Neuron (in vitro differentiated cells): Measurements from ENCODE around the gene SRP54.
"Not testable (repeated sequence)": the region's sequence is repeated elsewhere in the genome, so short reads cannot be mapped to it uniquely, and the experiment has no call there.

Source experiments
- H2AFZ ChIP-seq: one replicate; pipeline ENCODE4 v1.6.1; 2013; ENCODE audit warnings: low read depth, mild to moderate bottlenecking, inconsistent platforms, low read length, moderate library complexity
- H3K27me3 ChIP-seq: one replicate; pipeline ENCODE4 v1.6.1; 2013; ENCODE audit warnings: low read length; ENCODE audit not compliant: insufficient read depth
- H3K36me3 ChIP-seq: one replicate; pipeline ENCODE4 v1.6.1; 2013; ENCODE audit warnings: low read length; ENCODE audit not compliant: insufficient read depth
- H3K4me1 ChIP-seq: one replicate; pipeline ENCODE4 v1.6.1; 2013; ENCODE audit warnings: low read length; ENCODE audit not compliant: insufficient read depth
- H3K4me3 ChIP-seq: 2 replicates; pipeline ENCODE4 v1.5.1; 2013; ENCODE audit warnings: mild to moderate bottlenecking, low read length, moderate library complexity
- H3K9me3 ChIP-seq: one replicate; pipeline ENCODE4 v1.6.1; 2013; ENCODE audit warnings: low read length

SRP54 gene

GRCh38 chr14:34993426-34993825 lies 10.6 kb downstream of the SRP54 start:
- Histone ChIP-seq H3K4me1 (no peaks in the 10 kb centered on the region), H3K4me3 (no peak overlapping the region), H3K9me3 (no peaks in the 10 kb centered on the region), H3K36me3 (peaks cover 7% of the 10 kb centered on the region), H2AFZ (no peak overlapping the region), H3K27me3 (no peaks in the 10 kb centered on the region)

DNA sequence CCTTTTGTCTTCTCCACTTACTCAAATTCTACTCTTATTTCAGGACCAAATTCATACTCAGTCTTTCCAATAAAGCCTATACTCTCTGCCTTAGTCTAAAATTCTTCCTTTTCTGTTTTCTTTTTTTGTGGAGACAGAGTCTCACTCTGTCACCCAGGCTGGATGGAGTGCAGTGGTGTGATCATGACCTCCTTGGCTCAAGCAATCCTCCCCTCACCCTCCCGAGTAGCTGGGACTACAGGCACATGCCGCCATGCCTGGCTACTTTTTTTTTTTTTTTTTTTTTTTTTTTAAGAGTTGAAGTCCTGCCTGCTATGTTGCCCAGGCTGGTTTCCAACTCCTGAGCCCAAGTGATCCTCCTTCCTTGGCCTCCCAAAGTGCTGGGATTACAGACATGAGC lies 11.9 kb downstream of the SRP54 start:
- Histone ChIP-seq H3K4me3 (no peak overlapping the region), H3K4me1 (no peaks in the 10 kb centered on the region), H3K27me3 (no peaks in the 10 kb centered on the region), H2AFZ (no peak overlapping the region), H3K36me3 (peaks cover 12% of the 10 kb centered on the region), H3K9me3 (no peaks in the 10 kb centered on the region)

DNA sequence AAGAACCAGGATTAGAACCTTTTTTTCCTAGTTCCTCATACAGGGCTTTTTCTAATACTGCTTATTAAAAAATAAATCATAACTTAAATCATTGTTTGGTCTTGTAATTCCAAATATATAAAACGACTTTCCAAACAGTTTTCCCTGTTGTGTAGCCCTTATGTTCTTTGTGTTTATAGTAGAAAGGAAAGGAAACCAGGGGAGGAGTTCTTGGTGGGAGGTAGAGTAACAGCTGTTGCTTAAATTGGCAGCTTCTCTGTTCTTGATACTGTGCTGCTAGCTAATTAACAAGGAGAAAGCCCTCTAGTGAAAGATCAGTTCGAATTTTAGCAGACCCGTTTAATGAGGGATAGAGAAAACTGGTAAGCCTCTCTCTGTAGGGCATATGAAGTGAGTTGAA lies 15.0 kb downstream of the SRP54 start:
- Histone ChIP-seq H3K36me3 (peaks cover 22% of the 10 kb centered on the region), H3K4me1 (no peaks in the 10 kb centered on the region), H2AFZ (no peak overlapping the region), H3K27me3 (no peaks in the 10 kb centered on the region), H3K4me3 (no peak overlapping the region), H3K9me3 (no peaks in the 10 kb centered on the region)

DNA sequence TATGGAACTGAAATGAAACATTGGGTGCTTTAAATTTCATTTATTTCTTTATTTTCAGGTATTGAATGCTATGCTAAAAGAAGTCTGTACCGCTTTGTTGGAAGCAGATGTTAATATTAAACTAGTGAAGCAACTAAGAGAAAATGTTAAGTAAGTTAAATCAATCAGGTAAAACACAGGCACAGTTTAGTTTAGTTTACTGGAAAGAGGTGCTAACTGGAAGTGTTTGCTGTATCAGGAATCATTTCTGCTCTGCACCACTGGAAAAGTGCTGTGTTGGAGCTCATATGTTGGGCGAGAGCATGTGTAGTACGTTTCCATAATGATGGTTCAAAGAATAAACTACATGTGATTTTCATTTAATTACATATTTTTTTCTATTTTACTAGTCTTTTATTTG lies 16.7 kb downstream of the SRP54 start:
- peaks cover 26% of the 10 kb centered on the region for H3K36me3 ChIP-seq
- H3K4me3 ChIP-seq, result no peak overlapping the region
- H3K9me3 ChIP-seq, result no peaks in the 10 kb centered on the region
- H3K4me1 ChIP-seq, result no peaks in the 10 kb centered on the region
- no peak overlapping the region for H2AFZ ChIP-seq
- H3K27me3 ChIP-seq, result no peaks in the 10 kb centered on the region

DNA sequence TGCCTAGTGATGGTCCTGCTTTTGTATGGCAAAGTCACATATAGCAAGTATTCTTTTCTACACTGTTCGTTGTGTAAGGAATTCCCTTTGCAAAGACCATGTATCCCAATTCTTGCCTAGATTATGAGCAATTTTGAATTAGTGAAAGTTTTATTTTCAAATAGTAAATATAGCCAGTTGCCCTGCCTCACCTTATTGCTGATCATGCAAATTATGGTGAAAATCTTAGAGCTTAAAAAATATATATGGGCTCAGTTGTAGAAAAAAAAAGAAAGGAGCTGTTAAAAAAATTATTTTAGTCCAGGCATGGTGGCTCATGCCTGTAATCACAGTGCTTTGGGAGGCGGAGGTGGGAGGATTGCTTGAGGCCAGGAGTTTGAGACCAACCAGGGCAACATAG lies 18.8 kb downstream of the SRP54 start:
- no peak overlapping the region for H2AFZ ChIP-seq
- no peak overlapping the region for H3K4me3 ChIP-seq
- H3K4me1 ChIP-seq, result no peaks in the 10 kb centered on the region
- peaks cover 30% of the 10 kb centered on the region for H3K36me3 ChIP-seq
- H3K9me3 ChIP-seq, result no peaks in the 10 kb centered on the region
- no peaks in the 10 kb centered on the region for H3K27me3 ChIP-seq

GRCh38 chr14:35004839-35005238 lies 22.0 kb downstream of the SRP54 start:
- Histone ChIP-seq H3K4me1 (no peaks in the 10 kb centered on the region), H3K9me3 (no peaks in the 10 kb centered on the region), H3K36me3 (peaks cover 31% of the 10 kb centered on the region), H3K27me3 (no peaks in the 10 kb centered on the region), H2AFZ (no peak overlapping the region), H3K4me3 (no peak overlapping the region)

DNA sequence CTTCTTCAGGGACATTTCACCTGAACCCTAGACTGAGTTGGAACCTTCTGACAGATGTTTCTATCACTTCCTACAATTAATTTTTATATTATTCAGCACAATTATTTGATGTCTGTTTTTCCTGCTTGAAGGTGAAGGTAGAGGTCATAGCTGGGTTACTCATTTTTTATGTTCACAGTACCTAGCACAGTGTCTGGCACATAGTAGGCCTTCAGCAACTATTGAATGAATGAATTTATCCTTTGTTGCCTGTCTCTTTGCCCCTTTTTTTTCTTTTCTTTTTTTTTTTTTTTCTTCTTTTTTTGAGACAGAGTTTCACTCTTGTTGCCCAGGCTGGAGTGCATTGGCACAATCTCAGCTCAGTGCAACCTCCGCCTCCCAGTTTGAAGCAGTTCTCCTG lies 33.8 kb downstream of the SRP54 start:
- H3K36me3 ChIP-seq, result peaks cover 72% of the 10 kb centered on the region
- H3K27me3 ChIP-seq, result no peaks in the 10 kb centered on the region
- H3K9me3 ChIP-seq, result no peaks in the 10 kb centered on the region
- H2AFZ ChIP-seq, result no peak overlapping the region
- no peak overlapping the region for H3K4me3 ChIP-seq
- no peaks in the 10 kb centered on the region for H3K4me1 ChIP-seq

DNA sequence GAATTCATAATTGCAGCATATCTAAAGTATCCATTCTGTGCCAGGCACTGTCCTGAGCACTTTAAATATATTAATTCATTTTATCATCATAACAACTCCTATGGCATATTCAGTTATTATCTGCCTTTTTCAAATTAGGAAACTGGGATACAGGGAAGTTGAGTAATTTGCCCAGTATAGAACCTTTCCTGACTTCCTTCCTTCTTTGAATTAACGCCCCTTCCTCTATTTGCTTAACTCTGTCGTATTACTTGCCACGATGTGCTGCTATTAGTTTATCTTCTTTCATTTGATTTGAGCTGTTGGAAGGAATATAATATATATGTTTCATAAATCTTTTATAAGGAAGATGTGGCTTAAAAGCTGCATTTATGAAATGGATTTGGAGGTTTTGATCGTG lies 37.9 kb downstream of the SRP54 start:
- no peaks in the 10 kb centered on the region for H3K9me3 ChIP-seq
- no peak overlapping the region for H3K4me3 ChIP-seq
- peaks cover 67% of the 10 kb centered on the region for H3K36me3 ChIP-seq
- H2AFZ ChIP-seq, result no peak overlapping the region
- no peaks in the 10 kb centered on the region for H3K27me3 ChIP-seq
- no peaks in the 10 kb centered on the region for H3K4me1 ChIP-seq

- H3K4me3 ChIP-seq, result no peak overlapping the region
- H3K9me3 ChIP-seq, result peaks cover 5% of the 10 kb centered on the region
- no peaks in the 10 kb centered on the region for H3K27me3 ChIP-seq
- peaks cover 49% of the 10 kb centered on the region for H3K36me3 ChIP-seq
- no peak overlapping the region for H2AFZ ChIP-seq
- H3K4me1 ChIP-seq, result no peaks in the 10 kb centered on the region
Measured at GRCh38 chr14:35028435-35028834, 45.6 kb downstream of the SRP54 start.

GRCh38 chr14:35032562-35032961 lies 49.8 kb downstream of the SRP54 start:
- Histone ChIP-seq H3K27me3 (no peaks in the 10 kb centered on the region), H2AFZ (no peak overlapping the region), H3K9me3 (peaks cover 10% of the 10 kb centered on the region), H3K4me3 (no peak overlapping the region), H3K4me1 (no peaks in the 10 kb centered on the region), H3K36me3 (peaks cover 35% of the 10 kb centered on the region)

DNA sequence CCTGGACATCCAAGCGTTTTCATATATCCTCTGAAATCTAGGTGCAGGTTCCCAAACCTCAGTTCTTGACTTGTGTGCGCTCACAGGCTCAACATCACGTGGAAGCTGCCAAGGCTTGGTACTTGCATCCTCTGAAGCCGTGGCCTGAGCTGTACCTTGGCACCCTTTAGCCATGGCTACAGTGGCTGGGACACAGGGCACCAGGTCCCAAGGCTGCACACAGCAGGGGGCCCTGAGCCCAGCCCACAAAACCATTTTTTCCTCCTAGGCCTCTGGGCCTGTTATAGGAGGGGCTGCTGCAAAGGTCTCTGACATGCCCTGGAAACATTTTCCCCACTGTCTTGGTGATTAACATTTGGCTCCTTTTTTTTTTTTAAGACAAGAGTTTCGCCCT lies 51.6 kb downstream of the SRP54 start:
- Histone ChIP-seq H3K4me1 (no peaks in the 10 kb centered on the region), H3K4me3 (no peak overlapping the region), H3K9me3 (peaks cover 10% of the 10 kb centered on the region), H3K36me3 (peaks cover 20% of the 10 kb centered on the region), H3K27me3 (no peaks in the 10 kb centered on the region), H2AFZ (no peak overlapping the region)

- H3K9me3 ChIP-seq, H3K4me1 ChIP-seq, H3K27me3 ChIP-seq, H3K4me3 ChIP-seq, H2AFZ ChIP-seq: not testable (repeated sequence)
- peaks cover 18% of the 10 kb centered on the region for H3K36me3 ChIP-seq
Measured at GRCh38 chr14:35034944-35035554, 52.3 kb downstream of the SRP54 start.

DNA sequence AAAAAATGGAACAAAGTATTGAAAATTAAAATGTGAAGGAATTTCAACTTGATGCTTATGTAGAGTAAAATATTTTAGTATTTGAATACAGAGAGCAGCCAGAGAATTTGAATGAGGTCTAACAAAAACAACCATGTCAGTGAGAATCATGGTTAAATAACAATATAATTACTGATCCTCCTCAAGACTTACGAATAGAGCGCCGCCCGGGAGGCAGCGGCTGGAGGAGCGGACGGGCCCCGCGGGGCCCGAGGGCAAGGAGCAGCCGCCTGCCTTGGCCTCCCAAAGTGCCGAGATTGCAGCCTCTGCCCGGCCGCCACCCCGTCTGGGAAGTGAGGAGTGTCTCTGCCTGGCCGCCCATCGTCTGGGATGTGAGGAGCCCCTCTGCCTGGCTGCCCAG lies 55.5 kb downstream of the SRP54 start:
- H2AFZ ChIP-seq, H3K9me3 ChIP-seq, H3K27me3 ChIP-seq, H3K4me3 ChIP-seq, H3K36me3 ChIP-seq, H3K4me1 ChIP-seq: not testable (repeated sequence)

DNA sequence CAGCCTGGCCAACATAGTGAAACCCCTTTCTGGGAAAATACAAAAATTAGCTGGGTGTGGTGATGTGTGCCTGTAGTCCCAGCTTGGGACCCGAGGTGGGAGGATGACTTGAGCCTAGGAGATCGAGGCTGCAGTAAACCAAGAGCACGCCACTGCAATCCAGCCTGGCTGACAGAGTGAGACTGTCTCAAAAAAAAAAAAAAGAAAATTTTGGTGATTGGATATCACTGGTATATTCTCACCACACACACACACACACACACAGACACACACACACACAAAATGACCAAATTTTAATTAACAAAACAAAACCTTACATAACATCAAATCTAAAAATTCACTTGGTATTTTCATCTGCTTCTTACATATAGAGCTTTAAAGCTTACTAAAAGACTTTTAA lies 59.8 kb downstream of the SRP54 start:
- peaks cover 14% of the 10 kb centered on the region for H3K4me1 ChIP-seq
- H3K4me3 ChIP-seq, result no peak overlapping the region
- H3K27me3 ChIP-seq, result no peaks in the 10 kb centered on the region
- H2AFZ ChIP-seq, result no peak overlapping the region
- no peaks in the 10 kb centered on the region for H3K36me3 ChIP-seq
- H3K9me3 ChIP-seq, result no peaks in the 10 kb centered on the region
